HG03064 (cell line): ENCODE results near the gene ASXL2.
"Not testable (repeated sequence)": the region's sequence is repeated elsewhere in the genome, so short reads cannot be mapped to it uniquely, and the experiment has no call there.

Source experiments
- ATAC-seq: cut with Tn5 transposase; IDR thresholded peaks from one replicate; pipeline ENCODE4 v1.9.1; 2021; ENCODE audit warnings: low read depth; ENCODE audit not compliant: unreplicated experiment

ASXL2 gene

DNA sequence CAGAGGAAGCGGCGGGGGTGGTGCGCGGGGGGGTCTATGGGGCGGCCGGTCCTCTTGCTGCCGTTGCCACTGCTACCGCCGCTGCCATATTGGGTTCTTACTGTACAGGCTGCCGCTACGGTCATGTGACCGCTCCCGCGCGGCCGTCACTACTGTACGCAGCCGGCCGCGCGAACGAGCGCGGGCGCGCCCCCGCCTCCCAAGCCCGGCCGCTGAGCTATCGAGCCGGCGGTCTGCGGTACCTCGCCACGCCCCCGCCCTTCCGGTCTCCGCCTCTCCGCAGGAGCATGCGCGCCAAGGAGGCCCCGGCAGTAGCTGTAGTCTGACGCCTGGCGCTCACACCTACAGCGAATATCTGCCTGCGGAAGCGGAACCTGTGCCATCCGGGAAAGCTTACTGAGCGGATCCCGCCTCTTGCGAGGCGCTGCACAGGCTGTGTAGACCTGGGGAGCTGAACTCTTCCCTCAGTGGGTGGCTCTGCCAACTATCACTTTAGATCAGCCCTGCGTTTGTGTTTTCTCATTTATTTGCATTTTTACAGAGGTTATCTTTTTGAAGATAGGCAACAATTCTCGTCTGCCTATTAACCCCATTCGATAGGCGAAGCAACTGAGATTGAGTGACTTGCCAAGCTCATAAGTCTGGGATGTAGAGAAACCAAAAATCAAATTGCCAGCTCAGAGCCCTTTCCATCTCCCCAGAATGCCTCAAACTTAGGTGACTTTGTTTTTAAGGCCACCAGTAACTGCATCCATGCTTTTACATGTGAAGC, at the start of gene ASXL2:
ASXL2 (minus strand) TSS at position 127 of the 772 bp plus-strand sequence. CDS start 265 bp downstream, outside the sequence.
- peak; percentile 86 for ATAC-seq

DNA sequence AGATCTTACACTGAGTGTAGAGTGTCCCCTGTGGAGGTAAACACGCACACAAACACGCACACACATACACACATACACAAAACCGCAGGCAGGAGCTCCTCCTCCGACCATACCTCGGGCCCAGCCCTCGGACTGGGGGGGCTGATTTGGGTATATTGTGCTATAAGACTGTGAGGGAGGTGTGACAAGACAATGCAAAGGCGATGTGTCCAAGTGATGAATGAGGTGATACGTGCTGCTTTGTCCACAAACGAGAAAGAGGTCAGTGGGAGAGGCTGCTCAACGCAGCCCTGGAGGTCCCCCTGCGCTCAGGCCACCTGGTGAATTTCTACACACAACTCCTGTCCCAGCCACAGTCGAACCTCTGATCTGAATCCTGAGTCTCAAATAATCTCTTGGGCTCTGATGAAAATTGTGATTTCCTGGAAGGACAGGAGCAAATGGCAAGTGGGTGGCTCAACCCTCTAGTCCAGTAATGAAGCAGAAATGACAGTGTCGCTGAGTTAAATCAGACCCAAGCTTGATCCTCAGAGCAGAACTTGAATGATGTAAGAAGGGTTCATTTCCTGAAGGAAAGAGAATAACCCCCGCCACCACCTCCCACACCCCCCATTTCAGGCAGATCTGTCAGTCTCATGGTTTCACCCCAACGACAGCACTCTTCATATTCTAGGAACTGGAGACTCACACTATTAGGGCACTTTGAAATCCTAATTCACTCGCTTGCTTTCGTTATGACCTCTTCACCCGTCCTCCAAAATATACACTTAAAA, 48.9 kb upstream of the ASXL2 start:
- no peak for ATAC-seq

GRCh38 chr2:25922501-25922900, 44.2 kb upstream of the ASXL2 start:
- no peak for ATAC-seq

- no peak for ATAC-seq
These were observed 42.6 kb upstream of the ASXL2 start for GRCh38 chr2:25920786-25921415.

- ATAC-seq = no peak
These were observed 42.0 kb upstream of the ASXL2 start for GRCh38 chr2:25920336-25920735.

DNA sequence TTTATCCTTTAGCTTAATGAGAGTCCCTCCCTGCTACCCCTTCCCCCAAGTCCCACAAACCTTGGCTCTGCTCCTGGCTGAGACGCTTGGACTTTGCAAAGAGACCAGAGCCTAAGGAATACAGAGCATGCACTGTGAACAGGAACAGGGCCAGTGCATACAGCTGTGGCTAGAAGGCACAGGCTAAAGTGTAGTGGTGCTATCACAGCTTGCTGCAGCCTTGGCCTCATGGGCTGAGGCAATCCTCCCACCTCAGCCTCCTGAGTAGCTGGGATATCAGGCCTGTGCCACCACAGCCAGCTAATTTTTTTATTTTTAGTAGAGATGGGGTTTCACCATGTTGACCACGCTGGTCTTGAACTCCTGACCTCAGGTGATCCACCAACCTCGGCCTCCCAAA, 39.5 kb upstream of the ASXL2 start:
- no peak for ATAC-seq

- not testable (repeated sequence) for ATAC-seq
These were observed 39.1 kb upstream of the ASXL2 start for GRCh38 chr2:25917411-25917810.

GRCh38 chr2:25915944-25916772, 37.9 kb upstream of the ASXL2 start:
- not testable (repeated sequence) for ATAC-seq

DNA sequence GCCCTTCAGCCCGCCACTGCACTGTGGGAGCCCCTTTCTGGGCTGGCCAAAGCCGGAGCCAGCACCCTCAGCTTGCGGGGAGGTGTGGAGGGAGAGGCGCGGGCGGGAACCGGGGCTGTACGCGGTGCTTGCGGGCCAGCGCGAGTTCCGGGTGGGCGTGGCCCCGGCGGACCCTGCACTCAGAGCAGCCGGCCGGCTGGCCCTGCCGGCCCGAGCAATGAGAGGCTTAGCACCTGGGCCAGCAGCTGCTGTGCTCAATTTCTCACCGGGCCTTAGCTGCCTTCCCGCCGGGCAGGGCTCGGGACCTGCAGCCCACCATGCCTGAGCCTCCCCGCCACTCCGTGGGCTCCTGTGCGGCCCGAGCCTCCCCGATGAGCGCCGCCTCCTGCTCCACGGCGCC, 37.1 kb upstream of the ASXL2 start:
- ATAC-seq = not testable (repeated sequence)

- ATAC-seq = not testable (repeated sequence)
These were observed 35.3 kb upstream of the ASXL2 start for GRCh38 chr2:25913696-25913973.

DNA sequence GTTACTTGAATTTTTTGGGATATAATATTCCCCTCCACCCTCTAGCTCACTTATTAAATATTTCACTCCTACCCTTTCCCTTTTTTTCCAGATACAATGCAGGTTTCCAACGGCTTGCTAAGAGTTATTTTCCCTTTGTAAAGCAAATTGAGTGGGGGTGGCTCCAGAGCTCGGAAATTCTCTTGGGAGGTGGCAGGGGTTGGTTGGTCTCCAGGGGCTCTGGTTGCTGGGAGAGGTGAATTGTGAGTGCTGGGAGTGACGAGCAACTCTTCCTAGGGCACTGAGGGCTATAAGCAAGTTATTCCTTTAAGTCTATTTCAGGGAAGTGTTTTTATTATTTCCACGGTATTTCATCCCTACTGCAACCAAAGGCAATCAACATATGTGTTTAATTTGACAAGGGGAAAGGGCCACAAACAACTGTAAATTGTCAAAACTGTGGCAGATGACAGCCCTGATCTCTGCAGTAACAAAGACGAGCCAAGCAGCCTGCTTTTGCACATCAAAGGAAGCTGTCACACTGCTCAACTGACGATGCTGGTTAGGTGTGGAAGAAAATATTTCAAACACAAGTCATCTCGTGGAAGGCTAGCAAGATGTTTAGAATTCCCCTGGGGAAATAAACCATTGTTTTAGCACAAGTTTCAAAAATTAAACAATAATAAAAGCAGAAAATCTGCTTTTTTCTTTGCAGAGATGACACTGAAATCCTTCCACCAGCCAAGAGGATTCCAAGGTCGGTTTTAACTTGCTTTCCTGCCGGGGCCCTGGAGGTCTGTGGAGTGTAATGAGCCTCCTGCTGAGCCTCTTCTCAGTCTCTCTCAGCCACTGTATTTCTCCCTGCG, 34.8 kb upstream of the ASXL2 start:
- ATAC-seq = no peak

- ATAC-seq = not testable (repeated sequence)
These were observed 31.3 kb upstream of the ASXL2 start for GRCh38 chr2:25909574-25909973.

DNA sequence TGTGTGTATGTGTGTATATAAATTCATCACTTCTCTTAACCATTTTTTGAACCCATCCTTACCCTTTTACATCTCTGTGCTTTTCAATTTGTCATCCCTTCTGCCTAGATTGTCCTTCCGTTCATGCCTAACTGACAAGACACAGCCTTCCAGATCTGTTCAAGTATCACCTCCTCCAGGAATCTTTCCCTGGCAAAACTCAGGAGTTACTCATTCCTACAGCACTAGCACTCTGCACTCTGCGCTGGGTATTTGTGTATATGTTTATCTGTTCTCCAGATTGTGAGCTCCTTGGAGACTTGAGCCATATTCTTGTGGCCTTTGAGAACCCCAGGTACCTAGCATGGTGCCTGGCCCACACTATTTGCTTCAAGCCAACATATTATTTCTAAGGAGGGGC, 26.8 kb upstream of the ASXL2 start:
- no peak for ATAC-seq

DNA sequence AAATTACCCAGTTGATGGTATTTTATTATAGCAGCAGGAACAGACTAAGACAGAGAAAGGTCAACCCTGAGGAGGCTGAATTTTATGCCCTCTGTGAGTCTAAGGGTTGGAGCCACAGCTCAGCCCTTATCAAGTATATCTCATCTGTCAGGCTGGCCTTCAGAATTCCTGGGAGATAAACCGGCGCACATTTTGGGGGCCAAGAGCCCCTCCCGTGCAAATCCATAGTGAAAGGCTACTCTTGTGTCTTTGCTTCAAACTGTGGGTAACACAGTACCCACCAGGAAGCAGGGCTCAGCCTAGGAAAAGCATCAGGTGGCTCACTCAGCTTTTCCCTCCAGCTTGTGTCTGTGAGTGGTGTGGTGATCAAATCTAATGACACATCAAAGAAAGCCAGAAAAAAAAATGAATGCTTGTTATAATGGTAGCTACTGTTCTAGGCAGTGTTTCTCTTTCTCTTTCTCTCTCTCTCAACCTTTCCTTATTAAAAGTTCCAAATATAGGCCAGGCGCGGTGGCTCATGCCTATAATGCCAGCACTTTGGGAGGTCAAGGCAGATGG, 25.0 kb upstream of the ASXL2 start:
- ATAC-seq = no peak

GRCh38 chr2:25899404-25899970, 21.2 kb upstream of the ASXL2 start:
- ATAC-seq = no peak

GRCh38 chr2:25897506-25897905, 19.2 kb upstream of the ASXL2 start:
- ATAC-seq = no peak

- ATAC-seq = not testable (repeated sequence)
These were observed 18.0 kb upstream of the ASXL2 start for GRCh38 chr2:25896308-25896707.

DNA sequence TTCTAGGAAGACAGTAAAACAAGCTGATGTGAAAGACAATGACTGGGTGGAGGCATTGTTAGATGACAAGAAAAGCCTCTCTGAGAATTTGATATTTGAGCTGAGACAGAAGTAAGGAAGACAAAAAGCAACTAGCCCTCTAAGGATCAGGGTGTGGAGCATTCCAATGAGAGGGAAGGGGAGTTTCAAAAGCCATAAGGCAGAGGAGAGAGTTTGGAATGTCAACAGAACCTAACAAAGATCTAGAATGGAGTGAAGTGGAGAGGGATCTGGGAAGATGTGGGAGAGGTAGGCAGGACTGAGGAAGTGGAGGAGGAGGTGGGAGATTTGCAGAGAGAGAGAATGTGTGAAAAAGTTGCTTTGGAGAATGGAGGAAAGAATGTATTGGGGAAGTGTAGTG, 17.3 kb upstream of the ASXL2 start:
- ATAC-seq = no peak

- no peak for ATAC-seq
These were observed 16.7 kb upstream of the ASXL2 start for GRCh38 chr2:25895018-25895417.
